NCI-H1436 treated with DMSO at 0.1 percent for 48 hours (cell line): ENCODE data around the gene PANX1.
A peak's percentile ranks its signal among the peaks of the same experiment; 100 is the strongest.
"Not testable (repeated sequence)": the region's sequence is repeated elsewhere in the genome, so short reads cannot be mapped to it uniquely, and the experiment has no call there.

Experiments used
- DNase-seq: peaks from one replicate; lab custom pipeline; 2025; lab: John Stamatoyannopoulos, UW

PANX1 gene, protein sequence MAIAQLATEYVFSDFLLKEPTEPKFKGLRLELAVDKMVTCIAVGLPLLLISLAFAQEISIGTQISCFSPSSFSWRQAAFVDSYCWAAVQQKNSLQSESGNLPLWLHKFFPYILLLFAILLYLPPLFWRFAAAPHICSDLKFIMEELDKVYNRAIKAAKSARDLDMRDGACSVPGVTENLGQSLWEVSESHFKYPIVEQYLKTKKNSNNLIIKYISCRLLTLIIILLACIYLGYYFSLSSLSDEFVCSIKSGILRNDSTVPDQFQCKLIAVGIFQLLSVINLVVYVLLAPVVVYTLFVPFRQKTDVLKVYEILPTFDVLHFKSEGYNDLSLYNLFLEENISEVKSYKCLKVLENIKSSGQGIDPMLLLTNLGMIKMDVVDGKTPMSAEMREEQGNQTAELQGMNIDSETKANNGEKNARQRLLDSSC

DNA sequence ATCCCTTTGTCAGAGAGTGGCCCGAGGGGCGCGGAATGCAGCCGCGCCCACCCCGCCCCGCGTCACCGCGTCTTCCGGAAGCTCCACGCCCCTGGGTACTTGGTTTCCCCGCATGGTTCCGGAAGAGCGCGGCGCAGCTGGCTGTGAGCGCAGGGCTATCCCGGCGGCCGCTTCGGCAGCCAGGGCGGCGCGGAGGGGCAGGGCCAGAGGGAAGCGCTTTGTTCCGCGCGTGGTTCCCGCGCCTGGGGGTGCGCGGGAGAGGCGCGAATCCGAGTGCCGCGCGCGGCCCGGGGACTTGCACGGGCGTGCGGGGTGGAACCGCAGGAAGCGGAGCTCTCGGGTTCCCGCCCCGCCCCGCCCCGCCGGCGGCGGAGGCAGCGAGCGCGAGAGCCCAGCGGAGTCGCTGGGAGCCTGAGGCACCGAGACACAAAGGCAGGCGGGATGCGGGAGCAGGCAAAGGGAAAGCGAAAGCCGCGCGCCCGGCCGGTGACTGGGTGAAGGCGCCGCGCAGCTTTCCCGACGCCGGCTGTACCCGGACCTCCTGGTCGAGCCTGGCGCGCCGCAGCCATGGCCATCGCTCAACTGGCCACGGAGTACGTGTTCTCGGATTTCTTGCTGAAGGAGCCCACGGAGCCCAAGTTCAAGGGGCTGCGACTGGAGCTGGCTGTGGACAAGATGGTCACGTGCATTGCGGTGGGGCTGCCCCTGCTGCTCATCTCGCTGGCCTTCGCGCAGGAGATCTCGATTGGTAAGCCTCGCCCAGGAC is at the start of gene PANX1:
TSS of gene PANX1 (plus strand) at position 96 of the 766 bp plus-strand sequence. CDS start at position 568, 472 bp downstream.
- DNase-seq: peak; percentile 52

DNA sequence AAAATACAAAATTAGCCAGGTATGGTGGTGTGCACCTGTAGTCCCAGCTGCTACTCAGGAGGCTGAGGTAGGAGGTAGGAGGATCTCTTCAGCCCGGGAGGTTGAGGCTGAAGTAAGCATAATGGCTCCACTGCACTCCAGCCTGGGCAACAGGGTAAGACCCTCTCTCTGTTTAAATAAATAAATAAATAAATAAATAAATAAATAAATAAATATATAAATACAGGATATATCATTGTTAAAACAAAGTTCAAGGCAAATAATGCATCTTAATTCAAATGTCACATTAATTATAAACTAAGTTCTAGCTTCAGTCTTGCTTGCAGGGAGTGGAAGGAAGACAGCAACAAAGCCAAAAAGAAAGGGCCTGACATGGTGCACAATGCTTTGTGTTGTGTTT is 44.5 kb upstream of the PANX1 start:
- no peak for DNase-seq

- DNase-seq: no peak
Observed at GRCh38 chr11:94088906-94089305, 39.7 kb upstream of the PANX1 start.

DNA sequence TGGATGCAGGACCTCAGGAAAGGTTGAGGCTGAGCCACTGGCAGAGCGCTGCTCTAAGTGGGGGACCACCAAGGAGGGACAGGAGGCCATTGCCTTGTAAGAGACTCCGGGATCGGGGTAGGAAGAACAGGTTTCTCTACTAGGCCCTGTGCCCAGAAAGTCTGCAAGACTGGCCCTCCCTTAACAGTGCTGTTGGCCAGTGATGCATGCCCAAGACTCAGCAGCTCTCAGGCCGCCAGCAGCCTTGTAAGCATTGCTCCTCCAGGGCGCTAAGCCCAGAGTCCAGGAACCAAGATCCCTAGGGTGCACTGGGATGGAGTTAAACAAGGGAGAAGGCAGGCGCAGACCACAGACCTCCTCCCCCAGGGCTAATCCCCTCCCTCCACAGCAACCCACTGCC is 39.3 kb upstream of the PANX1 start:
- no peak for DNase-seq

GRCh38 chr11:94090401-94090800 is 38.2 kb upstream of the PANX1 start:
- no peak for DNase-seq

DNA sequence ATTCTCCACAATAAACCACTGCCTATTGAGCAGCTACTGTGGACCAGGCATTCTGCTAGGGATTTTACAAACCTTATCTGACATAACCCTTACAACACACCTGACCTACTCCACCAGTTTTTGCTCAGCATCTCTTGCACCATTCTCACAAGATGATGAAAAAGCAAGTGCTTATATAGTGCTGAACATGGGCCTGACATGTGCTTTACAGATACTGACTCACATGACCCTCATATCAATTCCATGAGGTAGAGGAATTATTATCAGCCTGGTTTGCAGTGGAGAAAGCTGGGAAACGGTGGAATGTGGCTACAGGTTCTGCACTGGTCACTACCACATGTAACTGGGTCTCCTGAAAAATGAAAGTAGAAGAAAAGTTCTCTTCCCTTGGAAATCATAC is 37.5 kb upstream of the PANX1 start:
- no peak for DNase-seq

- no peak for DNase-seq
Observed at GRCh38 chr11:94100253-94100652, 28.4 kb upstream of the PANX1 start.

DNA sequence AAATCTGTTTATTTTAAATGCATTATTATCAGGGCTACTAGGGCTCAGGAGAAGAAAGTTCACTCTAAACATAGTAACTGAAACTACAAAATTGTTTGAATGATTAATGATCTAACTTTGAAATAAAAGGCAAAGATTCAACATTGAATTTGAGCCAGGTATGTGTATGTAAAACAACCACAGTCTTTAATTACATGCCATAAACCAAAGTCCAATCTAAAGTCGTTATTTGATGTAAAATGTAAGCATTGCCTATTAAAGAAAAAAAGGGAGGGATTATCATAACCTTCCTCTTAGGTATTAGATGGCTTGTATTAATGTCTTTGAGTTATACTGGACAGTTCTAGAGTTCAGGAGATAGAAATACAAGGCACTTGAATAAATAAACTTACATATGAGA is 25.2 kb upstream of the PANX1 start:
- DNase-seq: no peak

GRCh38 chr11:94104734-94105133 is 23.9 kb upstream of the PANX1 start:
- no peak for DNase-seq

GRCh38 chr11:94106716-94107115 is 21.9 kb upstream of the PANX1 start:
- no peak for DNase-seq

DNA sequence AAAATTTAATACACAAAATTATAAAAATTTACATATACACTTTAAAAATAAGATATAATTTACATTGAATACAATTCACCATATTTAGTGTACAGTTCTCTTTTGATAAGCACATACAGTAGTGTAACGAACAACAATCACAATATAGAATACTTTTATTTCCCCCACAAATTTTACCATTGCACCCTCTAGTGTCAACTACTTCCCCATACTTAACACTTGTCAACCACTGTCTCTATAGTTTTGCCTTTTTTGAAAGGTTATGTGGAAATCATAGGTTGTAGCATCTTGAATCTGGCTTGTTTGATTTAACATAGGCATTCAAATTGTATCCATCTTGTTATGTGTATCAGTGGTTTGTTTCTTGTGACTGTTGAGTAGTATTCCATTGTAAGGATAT is 21.3 kb upstream of the PANX1 start:
- DNase-seq: no peak

GRCh38 chr11:94111241-94111640 is 17.4 kb upstream of the PANX1 start:
- no peak for DNase-seq

GRCh38 chr11:94111660-94112059 is 17.0 kb upstream of the PANX1 start:
- no peak for DNase-seq

- no peak for DNase-seq
Observed at GRCh38 chr11:94112206-94112953, 16.3 kb upstream of the PANX1 start.

DNA sequence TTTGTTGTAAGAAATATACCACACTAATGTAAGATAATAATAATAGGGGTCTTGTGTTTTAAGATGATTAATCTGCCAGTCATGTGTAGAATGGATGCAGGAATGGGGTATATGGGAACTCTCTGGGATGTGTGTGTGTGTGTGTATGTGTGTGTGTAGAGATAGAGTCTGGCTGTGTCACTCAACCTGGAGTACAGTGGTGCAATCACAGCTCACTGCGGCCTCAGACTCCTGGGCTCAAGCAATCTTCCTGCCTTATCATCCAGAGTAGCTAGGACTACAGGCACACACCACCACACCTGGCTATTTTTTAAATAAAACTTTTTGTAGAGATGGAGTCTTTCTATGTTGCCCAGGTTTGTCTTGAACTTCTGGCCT is 11.5 kb upstream of the PANX1 start:
- DNase-seq: no peak

GRCh38 chr11:94117871-94118270 is 10.8 kb upstream of the PANX1 start:
- DNase-seq: no peak

DNA sequence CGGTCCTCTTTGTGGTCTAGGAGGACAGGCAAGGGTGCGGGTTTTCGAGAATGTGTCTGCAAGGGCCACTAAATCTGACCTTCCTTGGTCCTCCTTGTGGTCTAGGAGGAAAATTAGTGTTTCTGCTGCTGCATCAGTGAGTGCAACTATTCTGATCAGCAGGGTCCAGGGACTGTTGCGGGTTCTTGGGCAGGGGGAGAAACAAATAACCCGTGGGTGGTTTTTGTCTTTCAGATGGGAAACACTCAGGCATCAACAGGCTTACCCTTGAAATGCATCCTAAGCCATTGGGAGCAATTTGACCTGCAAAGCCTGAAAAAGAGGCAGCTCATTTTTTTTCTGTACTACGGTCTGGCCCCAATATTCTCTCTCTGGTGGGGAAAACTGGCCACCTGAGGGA is 9.0 kb upstream of the PANX1 start:
- not testable (repeated sequence) for DNase-seq

DNA sequence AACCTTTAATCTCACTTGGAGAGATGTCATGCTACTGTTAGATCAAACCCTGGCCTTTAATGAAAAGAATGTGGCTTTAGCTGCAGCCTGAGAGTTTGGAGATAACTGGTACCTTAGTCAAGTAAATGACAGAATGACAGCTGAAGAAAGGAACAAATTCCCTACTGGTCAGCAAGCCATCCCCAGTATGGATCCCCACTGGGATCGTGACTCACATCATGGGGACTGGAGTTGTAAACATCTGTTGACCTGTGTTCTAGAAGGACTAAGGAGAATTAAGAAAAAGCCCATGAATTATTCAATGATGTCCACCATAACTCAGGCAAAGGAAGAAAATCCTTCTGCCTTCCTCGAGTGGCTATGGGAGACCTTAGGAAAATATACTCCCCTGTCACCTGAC is 8.1 kb upstream of the PANX1 start:
- not testable (repeated sequence) for DNase-seq

- no peak for DNase-seq
Observed at GRCh38 chr11:94120946-94121345, 7.7 kb upstream of the PANX1 start.

GRCh38 chr11:94125407-94126115 is 3.1 kb upstream of the PANX1 start:
- DNase-seq: no peak

GRCh38 chr11:94127638-94128037 is 1.0 kb upstream of the PANX1 start:
- DNase-seq: no peak

DNA sequence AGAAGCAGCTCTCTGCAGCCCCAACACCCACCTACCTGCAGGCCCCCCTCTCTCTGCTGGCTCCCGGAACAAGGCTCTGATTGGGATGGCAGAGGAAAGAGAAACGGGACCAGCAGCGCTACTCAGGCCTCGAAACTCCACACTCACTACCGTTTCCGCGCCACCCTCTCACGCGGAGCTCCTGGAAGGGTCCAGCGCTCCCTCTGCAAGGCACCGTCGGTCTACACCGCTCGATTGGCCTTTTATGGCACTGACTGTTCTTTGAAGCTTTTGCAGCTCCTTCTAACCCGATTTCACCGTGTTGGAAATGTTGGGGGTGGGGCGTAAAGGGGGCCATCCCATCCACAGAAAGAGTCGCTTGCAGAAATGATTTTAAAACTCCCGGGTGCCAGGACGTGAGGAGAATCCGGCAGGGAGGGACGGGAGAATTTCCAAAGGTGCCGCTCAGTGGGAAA is 323 bp upstream of the PANX1 start:
- DNase-seq: no peak
